Smooth muscle cell of the umbilical artery (primary cell): ENCODE measurements around the gene CACNA2D1. TPM values are rescaled to one million over a fixed set of nuclear protein-coding genes. Genes with fewer than 3 reads are reported as not detected.

Source experiments
- total RNA-seq: library from RNA; depleted of rRNA; stranded (reverse); fragments of >200 nt; gene quantifications from 2 replicates; pipeline ENCODE4 v1.2.3, GENCODE V29; 2014

Gene CACNA2D1
- total RNA-seq, result 94.8 and 114 TPM in 2 replicates

GRCh38 chr7:82443547-82444219 lies at the start of gene CACNA2D1:
TSS of gene CACNA2D1 (minus strand) at chr7:82443777.

